Neural crest cell (in vitro differentiated cells): ENCODE measurements around the gene MAPK12. TPM values are rescaled to one million over a fixed set of nuclear protein-coding genes. Genes with fewer than 3 reads are reported as not detected.
"Not testable (repeated sequence)": the region's sequence is repeated elsewhere in the genome, so short reads cannot be mapped to it uniquely, and the experiment has no call there.

Experiments used
- DNase-seq: peaks from one replicate; pipeline ENCODE4 v3.0.0; 2021; ENCODE audit warnings: low read depth, mixed read lengths, low spot score
- H3K27ac Mint-ChIP-seq: one replicate; pipeline ENCODE4 v1.8.0; 2021; ENCODE audit warnings: mild to moderate bottlenecking, mixed read lengths; ENCODE audit not compliant: unreplicated experiment
- H3K27me3 Mint-ChIP-seq: 2 replicates; pipeline ENCODE4 v1.8.0; 2021; ENCODE audit warnings: low read depth, mild to moderate bottlenecking, mixed read lengths
- H3K36me3 Mint-ChIP-seq: 2 replicates; pipeline ENCODE4 v1.8.0; 2021; ENCODE audit warnings: low read depth, mild to moderate bottlenecking, mixed read lengths
- H3K4me1 Mint-ChIP-seq: 2 replicates; pipeline ENCODE4 v1.8.0; 2021; ENCODE audit warnings: mixed read lengths
- H3K4me3 Mint-ChIP-seq: one replicate; pipeline ENCODE4 v1.8.0; 2021; ENCODE audit warnings: mild to moderate bottlenecking, mixed read lengths
- H3K9me3 Mint-ChIP-seq: 2 replicates; pipeline ENCODE4 v1.8.0; 2021; ENCODE audit warnings: mixed read lengths
- total RNA-seq: library from RNA; stranded (reverse); gene quantifications from 2 replicates; pipeline ENCODE4 v1.2.1, GENCODE V29; 2021
- TF ChIP-seq, protein P1 (sequence below): fragments of 200-600 bp; sonication (generic); conservative IDR thresholded peaks from 2 replicates; pipeline ENCODE4 v1.5.0; 2021; ENCODE audit warnings: antibody characterized with exemption, mild to moderate bottlenecking

Gene MAPK12
- total RNA-seq, 1 donor from 2014 or later = 46.5 TPM

GRCh38 chr22:50274311-50274710, 12.8 kb upstream of the MAPK12 start:
- no peak for DNase-seq
- peak overlapping the region; percentile 79 for H3K4me3 Mint-ChIP-seq
- no peak overlapping the region for H3K27ac Mint-ChIP-seq
- TF ChIP-seq, protein P1, sequence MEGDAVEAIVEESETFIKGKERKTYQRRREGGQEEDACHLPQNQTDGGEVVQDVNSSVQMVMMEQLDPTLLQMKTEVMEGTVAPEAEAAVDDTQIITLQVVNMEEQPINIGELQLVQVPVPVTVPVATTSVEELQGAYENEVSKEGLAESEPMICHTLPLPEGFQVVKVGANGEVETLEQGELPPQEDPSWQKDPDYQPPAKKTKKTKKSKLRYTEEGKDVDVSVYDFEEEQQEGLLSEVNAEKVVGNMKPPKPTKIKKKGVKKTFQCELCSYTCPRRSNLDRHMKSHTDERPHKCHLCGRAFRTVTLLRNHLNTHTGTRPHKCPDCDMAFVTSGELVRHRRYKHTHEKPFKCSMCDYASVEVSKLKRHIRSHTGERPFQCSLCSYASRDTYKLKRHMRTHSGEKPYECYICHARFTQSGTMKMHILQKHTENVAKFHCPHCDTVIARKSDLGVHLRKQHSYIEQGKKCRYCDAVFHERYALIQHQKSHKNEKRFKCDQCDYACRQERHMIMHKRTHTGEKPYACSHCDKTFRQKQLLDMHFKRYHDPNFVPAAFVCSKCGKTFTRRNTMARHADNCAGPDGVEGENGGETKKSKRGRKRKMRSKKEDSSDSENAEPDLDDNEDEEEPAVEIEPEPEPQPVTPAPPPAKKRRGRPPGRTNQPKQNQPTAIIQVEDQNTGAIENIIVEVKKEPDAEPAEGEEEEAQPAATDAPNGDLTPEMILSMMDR = peak; percentile 51
- peaks cover 20% of the 10 kb centered on the region for H3K27me3 Mint-ChIP-seq
- H3K9me3 Mint-ChIP-seq = no peaks in the 10 kb centered on the region
- peaks cover 11% of the 10 kb centered on the region for H3K4me1 Mint-ChIP-seq
- H3K36me3 Mint-ChIP-seq = peaks cover 8% of the 10 kb centered on the region

DNA sequence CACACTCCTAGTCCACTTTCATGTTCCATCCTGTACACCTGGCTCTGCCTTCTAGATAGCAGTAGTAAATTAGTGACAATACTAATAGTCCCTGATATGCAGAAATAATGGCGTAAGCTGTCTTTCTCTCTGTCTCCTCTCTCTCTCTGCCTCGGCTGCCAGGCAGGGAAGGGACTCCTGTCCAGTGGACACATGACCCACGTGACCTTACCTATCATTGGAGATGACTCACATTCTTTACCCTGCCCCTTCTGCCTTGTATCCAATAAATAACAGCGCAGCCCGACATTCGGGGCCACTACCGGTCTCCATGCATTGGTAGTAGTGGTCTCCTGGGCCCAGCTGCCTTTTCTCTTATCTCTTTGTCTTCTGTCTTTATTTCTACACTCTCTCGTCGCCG, 12.3 kb upstream of the MAPK12 start:
- H3K27ac Mint-ChIP-seq, DNase-seq, H3K9me3 Mint-ChIP-seq, H3K36me3 Mint-ChIP-seq: not testable (repeated sequence)
- peak overlapping the region; percentile 79 for H3K4me3 Mint-ChIP-seq
- peaks cover 26% of the 10 kb centered on the region for H3K27me3 Mint-ChIP-seq
- peaks cover 11% of the 10 kb centered on the region for H3K4me1 Mint-ChIP-seq

GRCh38 chr22:50273352-50273751, 11.9 kb upstream of the MAPK12 start:
- peaks cover 30% of the 10 kb centered on the region for H3K27me3 Mint-ChIP-seq
- TF ChIP-seq, protein P1 = peak; percentile 34
- not testable (repeated sequence) for DNase-seq, H3K9me3 Mint-ChIP-seq, H3K4me3 Mint-ChIP-seq, H3K36me3 Mint-ChIP-seq, H3K27ac Mint-ChIP-seq
- peaks cover 11% of the 10 kb centered on the region for H3K4me1 Mint-ChIP-seq

DNA sequence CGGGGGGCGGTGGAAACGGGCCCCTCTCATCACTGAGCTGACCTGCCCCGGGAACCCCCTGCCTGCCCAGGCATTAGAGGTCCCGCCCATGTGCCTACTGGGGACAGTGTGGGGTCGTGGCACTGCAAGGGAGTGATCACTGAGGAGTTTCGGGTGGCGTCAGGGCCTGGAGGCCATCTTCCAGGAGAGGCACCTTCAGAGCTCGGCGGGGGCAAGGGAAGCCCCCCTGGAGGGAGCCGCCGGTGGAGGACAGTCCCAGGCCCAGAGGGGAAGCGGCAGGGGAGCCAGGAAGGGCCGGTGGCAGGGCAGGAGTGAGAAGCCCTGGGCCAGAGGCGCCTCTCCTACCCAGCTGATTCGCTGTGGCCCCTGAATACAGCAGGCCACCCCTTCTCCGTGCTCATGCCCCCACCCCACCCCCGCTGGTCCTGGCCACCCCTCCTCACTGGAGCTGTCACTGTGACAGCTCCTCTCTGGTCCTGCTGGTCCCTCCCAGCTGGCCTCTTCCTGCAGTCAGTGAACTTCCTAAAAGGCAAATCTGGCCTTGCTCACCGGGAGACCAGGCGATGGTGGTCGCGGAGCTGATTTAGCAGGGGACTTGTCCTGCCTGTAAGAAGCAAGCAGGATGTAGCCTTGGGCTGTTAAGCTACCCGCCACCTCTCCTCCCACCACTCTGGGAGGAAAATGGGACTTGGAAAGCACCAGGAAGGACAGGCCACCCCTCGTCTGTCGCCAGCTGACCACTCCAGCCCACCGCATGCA, 10.7 kb upstream of the MAPK12 start:
- peaks cover 8% of the 10 kb centered on the region for H3K36me3 Mint-ChIP-seq
- no peak overlapping the region for H3K27ac Mint-ChIP-seq
- TF ChIP-seq, protein P1 = no peak
- H3K9me3 Mint-ChIP-seq = no peaks in the 10 kb centered on the region
- DNase-seq = no peak
- H3K27me3 Mint-ChIP-seq = peaks cover 34% of the 10 kb centered on the region
- peaks cover 11% of the 10 kb centered on the region for H3K4me1 Mint-ChIP-seq
- peak overlapping the region; percentile 64 for H3K4me3 Mint-ChIP-seq

DNA sequence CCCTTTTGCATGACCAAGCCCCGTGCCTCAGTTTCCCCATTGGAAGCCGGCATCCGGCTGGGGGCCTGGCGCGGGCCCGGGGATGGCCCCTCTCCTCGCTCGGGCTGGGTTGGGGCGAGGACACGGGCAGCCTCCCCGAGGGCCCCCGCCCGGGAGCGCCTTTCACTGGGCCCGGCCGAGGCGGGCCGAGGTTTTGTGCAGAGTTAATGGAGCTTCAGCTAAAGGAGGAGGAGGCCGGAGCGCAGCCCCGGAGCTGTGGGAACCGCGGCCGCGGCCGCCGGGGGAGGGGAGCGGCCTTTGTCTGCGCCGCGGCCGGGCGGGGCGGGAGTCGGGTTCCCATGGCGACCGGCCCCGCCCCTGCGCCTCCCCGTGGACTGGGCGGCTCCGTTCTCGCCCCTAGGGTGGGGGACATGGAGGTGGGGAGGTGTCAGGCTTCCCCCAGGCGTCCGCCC, 10.1 kb upstream of the MAPK12 start:
- peaks cover 6% of the 10 kb centered on the region for H3K36me3 Mint-ChIP-seq
- no peak overlapping the region for H3K27ac Mint-ChIP-seq
- H3K4me3 Mint-ChIP-seq = peak overlapping the region; percentile 78
- peak; percentile 67 for DNase-seq
- H3K4me1 Mint-ChIP-seq = peaks cover 11% of the 10 kb centered on the region
- H3K9me3 Mint-ChIP-seq = no peaks in the 10 kb centered on the region
- TF ChIP-seq, protein P1 = no peak
- H3K27me3 Mint-ChIP-seq = peaks cover 34% of the 10 kb centered on the region

DNA sequence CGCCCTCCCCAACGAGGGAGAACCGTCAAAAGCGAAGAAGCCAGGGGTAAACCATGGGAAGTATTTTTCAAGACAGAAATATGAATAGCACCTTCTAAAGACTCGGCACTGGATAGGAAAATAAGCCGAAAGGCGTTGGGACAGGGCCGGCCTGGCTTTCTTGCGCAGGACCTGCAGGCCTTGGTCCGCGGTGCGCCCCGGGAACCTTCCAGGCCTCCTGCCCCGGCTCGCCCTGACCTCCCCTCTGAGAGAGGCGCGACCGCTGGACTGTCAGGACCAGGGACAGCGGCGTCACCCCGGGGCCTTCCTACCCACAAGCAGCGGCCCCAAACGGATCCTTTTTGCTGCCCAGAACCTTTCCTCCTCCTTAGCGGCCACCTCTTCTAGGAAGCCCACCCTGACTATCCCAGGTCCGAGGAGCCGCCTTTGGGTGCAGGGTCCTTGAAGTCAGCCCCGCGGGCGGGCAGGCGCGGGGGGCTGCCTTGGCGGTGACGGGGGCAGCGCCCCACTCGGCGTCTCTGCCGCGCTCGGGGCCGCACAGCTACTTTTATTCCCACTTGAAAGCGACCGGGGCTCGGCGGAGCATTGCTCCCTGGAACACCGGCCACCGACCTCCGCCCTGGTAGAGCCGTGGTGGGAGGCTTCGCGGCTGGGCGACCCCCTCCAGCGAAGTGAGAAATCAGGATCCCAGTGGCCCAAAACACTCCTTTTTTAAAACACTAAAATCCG, 9.3 kb upstream of the MAPK12 start:
- peaks cover 11% of the 10 kb centered on the region for H3K4me1 Mint-ChIP-seq
- no peak overlapping the region for H3K27ac Mint-ChIP-seq
- no peaks in the 10 kb centered on the region for H3K9me3 Mint-ChIP-seq
- peaks cover 38% of the 10 kb centered on the region for H3K27me3 Mint-ChIP-seq
- peak; percentile 67 for DNase-seq
- H3K4me3 Mint-ChIP-seq = peak overlapping the region; percentile 81
- peaks cover 5% of the 10 kb centered on the region for H3K36me3 Mint-ChIP-seq
- TF ChIP-seq, protein P1 = no peak
